SK-N-SH treated with all-trans-retinoic acid at 6 μM for 48 hours (cell line): Measurements from ENCODE around the gene GAGE12J.
"Not testable (repeated sequence)": the region's sequence is repeated elsewhere in the genome, so short reads cannot be mapped to it uniquely, and the experiment has no call there.

Experiments
- ATAC-seq: fragments of 200-7000 bp; cut with Tn5 transposase; 3 replicates; pipeline ENCODE4 v1.9.1; 2020; ENCODE audit warnings: mild to moderate bottlenecking, moderate library complexity

Gene GAGE12J

GRCh38 chrX:49344496-49345175 lies 22.8 kb downstream of the GAGE12J start:
- not testable (repeated sequence) for ATAC-seq

- not testable (repeated sequence) for ATAC-seq
These were observed 23.6 kb downstream of the GAGE12J start for GRCh38 chrX:49345402-49345801.

GRCh38 chrX:49346150-49346549 lies 24.3 kb downstream of the GAGE12J start:
- not testable (repeated sequence) for ATAC-seq
